HepG2 (cell line): ENCODE data around the gene ZNF292. TPM values are rescaled to one million over a fixed set of nuclear protein-coding genes. Genes with fewer than 3 reads are reported as not detected.

Experiments used
- ARID4A ChIP-seq: sonication (generic); formaldehyde crosslinking; IDR thresholded peaks from 2 replicates; pipeline ENCODE4 v1.5.0; 2020; ENCODE audit warnings: mild to moderate bottlenecking, missing genetic modification reagents, borderline replicate concordance
- CEBPZ ChIP-seq: IDR thresholded peaks from 2 replicates; pipeline ENCODE4 v1.6.1; 2012; ENCODE audit warnings: low read length, improper control_type of control experiment
- HCFC1 ChIP-seq: fragments of 150-350 bp; IDR thresholded peaks from 2 replicates; pipeline ENCODE4 v1.6.1; 2014; ENCODE audit warnings: low read depth, low read length
- JUNB ChIP-seq: sonication (generic); formaldehyde crosslinking; IDR thresholded peaks from 2 replicates; pipeline ENCODE4 v1.8.0; 2022; ENCODE audit warnings: missing genetic modification reagents, mild to moderate bottlenecking, borderline replicate concordance
- MTA1 ChIP-seq: sonication (generic); formaldehyde crosslinking; IDR thresholded peaks from 2 replicates; pipeline ENCODE4 v1.4.0; 2020; ENCODE audit warnings: missing genetic modification reagents, mild to moderate bottlenecking, borderline replicate concordance
- PLRG1 ChIP-seq: fragments of 450-650 bp; conservative IDR thresholded peaks from 2 replicates; pipeline ENCODE4 v1.6.1; 2016
- ZNF18 ChIP-seq: sonication (generic); formaldehyde crosslinking; IDR thresholded peaks from 2 replicates; pipeline ENCODE4 v1.8.0; 2022; ENCODE audit warnings: mild to moderate bottlenecking, missing genetic modification reagents; ENCODE audit not compliant: insufficient replicate concordance
- ZNF260 ChIP-seq: sonication (generic); formaldehyde crosslinking; IDR thresholded peaks from 2 replicates; pipeline ENCODE4 v1.4.0; 2020; ENCODE audit warnings: missing genetic modification reagents, low read depth, mild to moderate bottlenecking, borderline replicate concordance
- ZNF720 ChIP-seq: sonication (generic); formaldehyde crosslinking; IDR thresholded peaks from 2 replicates; pipeline ENCODE4 v1.4.0; 2020; ENCODE audit warnings: missing genetic modification reagents
- ZNF780A ChIP-seq: sonication (generic); formaldehyde crosslinking; IDR thresholded peaks from 2 replicates; pipeline ENCODE4 v1.8.0; 2022; ENCODE audit warnings: mild to moderate bottlenecking, missing genetic modification reagents, moderate library complexity
- ZNF83 ChIP-seq: sonication (generic); formaldehyde crosslinking; IDR thresholded peaks from 2 replicates; pipeline ENCODE4 v1.4.0; 2020; ENCODE audit warnings: missing genetic modification reagents, mild to moderate bottlenecking, borderline replicate concordance
- polyA plus RNA-seq, 8 experiments: library from polyadenylated mRNA; depleted of rRNA in 3 of 8; stranded (reverse) in 7 of 8; unstranded in 1 of 8; fragments of >200 nt; fragmentation: Illumina TruSeq in 4 of 8; extraction: Trizol in 4 of 8; gene quantifications; 2 replicates each; pipeline versions ENCODE4 v1.2.1 to v1.2.3, GENCODE V29; 2011 to 2016; ENCODE audit warnings: low read depth in 4 of 8, missing spikeins in 1 of 8, mixed read lengths in 1 of 8; ENCODE audit not compliant: insufficient read depth in 1 of 8
- total RNA-seq, 5 experiments: library from RNA; depleted of rRNA; stranded (reverse); fragments of >200 nt; fragmentation: Illumina TruSeq; extraction: Trizol; gene quantifications; 2 replicates each; pipeline ENCODE4 v1.2.3, GENCODE V29; 2016; ENCODE audit warnings: low read depth in 1 of 5
- TF ChIP-seq, protein P1 (sequence below): IDR thresholded peaks from 2 replicates; pipeline ENCODE4 v1.6.1; 2016; ENCODE audit warnings: low read depth, missing genetic modification reagents, missing compliant biosample characterization

Gene ZNF292
- total and polyA plus RNA-seq, 2 of the 13 experiments (the other 11 are each of a cell fraction or from before 2014, with no cell fraction given), result 9.9 to 12.8 TPM

DNA sequence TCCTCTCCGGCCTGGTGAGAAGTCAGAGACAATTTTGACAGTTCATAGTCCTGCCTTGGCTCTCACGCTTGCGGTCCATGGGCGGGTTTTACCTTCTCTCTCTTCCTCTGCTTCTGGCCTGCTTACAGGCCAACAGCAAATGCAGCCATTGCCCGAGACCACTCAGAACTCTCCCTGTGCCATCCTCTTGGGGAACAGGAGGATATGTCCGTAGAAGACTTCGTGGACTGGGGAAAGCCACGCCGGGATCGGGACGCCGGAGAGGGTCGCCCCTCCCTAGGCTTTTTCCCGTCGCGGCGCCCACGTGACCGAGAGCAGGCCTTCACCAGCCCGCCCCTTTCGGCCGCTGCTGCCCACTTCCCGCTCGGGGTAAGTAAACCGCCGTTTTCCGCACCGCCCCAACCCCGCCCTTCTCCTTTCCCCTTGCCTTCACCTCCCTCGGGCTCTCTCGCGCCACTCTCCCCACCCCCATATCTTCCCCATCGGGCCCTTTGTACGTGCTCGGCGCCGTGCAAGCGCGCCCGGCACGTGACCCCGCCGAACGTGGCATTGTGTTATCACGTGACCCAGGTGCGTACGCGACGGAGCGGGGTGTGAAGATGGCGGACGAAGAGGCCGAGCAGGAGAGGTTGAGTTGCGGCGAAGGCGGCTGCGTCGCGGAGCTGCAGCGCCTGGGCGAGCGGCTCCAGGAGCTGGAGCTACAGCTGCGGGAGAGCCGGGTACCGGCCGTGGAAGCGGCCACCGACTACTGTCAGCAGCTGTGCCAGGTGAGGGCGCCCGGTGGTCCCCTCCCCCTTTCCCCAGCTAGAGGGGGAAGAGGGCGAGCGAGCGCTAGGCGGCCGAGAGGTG lies at the start of gene ZNF292 (continued):
- TF ChIP-seq ZNF18 (CRISPR knock-in tag) (peak; percentile 88), HCFC1 (peak; percentile 23; the same call in 1 of the 2 replicates), PLRG1 (no peak), MTA1 (CRISPR knock-in tag) (peak; percentile 77; the same call in 1 of the 2 replicates), ZNF83 (CRISPR knock-in tag) (peak; percentile 65; the same call in 1 of the 2 replicates), ZNF780A (CRISPR knock-in tag) (peak; percentile 97; the same call in 1 of the 2 replicates), ZNF260 (CRISPR knock-in tag) (no peak), JUNB (CRISPR knock-in tag) (peak; percentile 88), ARID4A (CRISPR knock-in tag) (peak; percentile 94; the same call in 1 of the 2 replicates), CEBPZ (no peak), ZNF720 (CRISPR knock-in tag) (no peak)
- TF ChIP-seq, protein P1, sequence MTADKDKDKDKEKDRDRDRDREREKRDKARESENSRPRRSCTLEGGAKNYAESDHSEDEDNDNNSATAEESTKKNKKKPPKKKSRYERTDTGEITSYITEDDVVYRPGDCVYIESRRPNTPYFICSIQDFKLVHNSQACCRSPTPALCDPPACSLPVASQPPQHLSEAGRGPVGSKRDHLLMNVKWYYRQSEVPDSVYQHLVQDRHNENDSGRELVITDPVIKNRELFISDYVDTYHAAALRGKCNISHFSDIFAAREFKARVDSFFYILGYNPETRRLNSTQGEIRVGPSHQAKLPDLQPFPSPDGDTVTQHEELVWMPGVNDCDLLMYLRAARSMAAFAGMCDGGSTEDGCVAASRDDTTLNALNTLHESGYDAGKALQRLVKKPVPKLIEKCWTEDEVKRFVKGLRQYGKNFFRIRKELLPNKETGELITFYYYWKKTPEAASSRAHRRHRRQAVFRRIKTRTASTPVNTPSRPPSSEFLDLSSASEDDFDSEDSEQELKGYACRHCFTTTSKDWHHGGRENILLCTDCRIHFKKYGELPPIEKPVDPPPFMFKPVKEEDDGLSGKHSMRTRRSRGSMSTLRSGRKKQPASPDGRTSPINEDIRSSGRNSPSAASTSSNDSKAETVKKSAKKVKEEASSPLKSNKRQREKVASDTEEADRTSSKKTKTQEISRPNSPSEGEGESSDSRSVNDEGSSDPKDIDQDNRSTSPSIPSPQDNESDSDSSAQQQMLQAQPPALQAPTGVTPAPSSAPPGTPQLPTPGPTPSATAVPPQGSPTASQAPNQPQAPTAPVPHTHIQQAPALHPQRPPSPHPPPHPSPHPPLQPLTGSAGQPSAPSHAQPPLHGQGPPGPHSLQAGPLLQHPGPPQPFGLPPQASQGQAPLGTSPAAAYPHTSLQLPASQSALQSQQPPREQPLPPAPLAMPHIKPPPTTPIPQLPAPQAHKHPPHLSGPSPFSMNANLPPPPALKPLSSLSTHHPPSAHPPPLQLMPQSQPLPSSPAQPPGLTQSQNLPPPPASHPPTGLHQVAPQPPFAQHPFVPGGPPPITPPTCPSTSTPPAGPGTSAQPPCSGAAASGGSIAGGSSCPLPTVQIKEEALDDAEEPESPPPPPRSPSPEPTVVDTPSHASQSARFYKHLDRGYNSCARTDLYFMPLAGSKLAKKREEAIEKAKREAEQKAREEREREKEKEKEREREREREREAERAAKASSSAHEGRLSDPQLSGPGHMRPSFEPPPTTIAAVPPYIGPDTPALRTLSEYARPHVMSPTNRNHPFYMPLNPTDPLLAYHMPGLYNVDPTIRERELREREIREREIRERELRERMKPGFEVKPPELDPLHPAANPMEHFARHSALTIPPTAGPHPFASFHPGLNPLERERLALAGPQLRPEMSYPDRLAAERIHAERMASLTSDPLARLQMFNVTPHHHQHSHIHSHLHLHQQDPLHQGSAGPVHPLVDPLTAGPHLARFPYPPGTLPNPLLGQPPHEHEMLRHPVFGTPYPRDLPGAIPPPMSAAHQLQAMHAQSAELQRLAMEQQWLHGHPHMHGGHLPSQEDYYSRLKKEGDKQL, result peak; percentile 78
